Gastroesophageal sphincter (tissue), 2 donors: Measurements from ENCODE around the gene ETV6.

Source experiments
- POLR2A ChIP-seq, 2 donors: fragments of 450-650 bp; IDR thresholded peaks; one replicate each; pipeline ENCODE4 v1.6.1; 2017; ENCODE audit warnings: antibody characterized with exemption in 2 of 2, mild to moderate bottlenecking in 2 of 2, moderate library complexity in 1 of 2
- POLR2AphosphoS5 ChIP-seq: sonication (generic); formaldehyde crosslinking; IDR thresholded peaks from one replicate; pipeline ENCODE4 v1.6.1; 2017; ENCODE audit warnings: antibody characterized with exemption

- no peak for TF ChIP-seq POLR2AphosphoS5
- no peak for TF ChIP-seq POLR2A (IDR thresholded peaks at IDR 0.05)
Observed at GRCh38 chr12:11868027-11868426, 218.6 kb downstream of the ETV6 start.
